Stimulated activated naive CD8-positive, alpha-beta T cell treated with anti-CD3 and anti-CD28 coated beads, Interleukin-15, amount 100 ng/mL, for 72 hours (primary cell): ENCODE results near the gene FNTB.

Source experiments
- ATAC-seq: fragments of 150-1000 bp; cut with Tn5 transposase; 2 replicates; pipeline ENCODE4 v1.10.0; 2021; ENCODE audit warnings: mild to moderate bottlenecking, moderate library complexity
- DNase-seq, 2 donors: peaks; one replicate each; pipeline ENCODE4 v3.0.0; 2021 to 2022
- H3K27ac Mint-ChIP-seq, 2 donors: one replicate each; pipeline ENCODE4 v1.8.0; 2022; ENCODE audit warnings: mild to moderate bottlenecking in 2 of 2, mixed read lengths in 2 of 2, moderate library complexity in 2 of 2
- H3K27me3 Mint-ChIP-seq: one replicate; pipeline ENCODE4 v1.8.0; 2022; ENCODE audit warnings: mixed read lengths
- H3K4me1 Mint-ChIP-seq: one replicate; pipeline ENCODE4 v1.8.0; 2022; ENCODE audit warnings: mild to moderate bottlenecking, mixed read lengths
- H3K4me3 Mint-ChIP-seq, 2 donors: one replicate each; pipeline ENCODE4 v1.8.0; 2022; ENCODE audit warnings: mild to moderate bottlenecking in 2 of 2, mixed read lengths in 2 of 2, moderate library complexity in 1 of 2
- H3K9me3 Mint-ChIP-seq, 2 donors: one replicate each; pipeline ENCODE4 v1.8.0; 2022; ENCODE audit warnings: mixed read lengths in 2 of 2

Gene FNTB

GRCh38 chr14:64966976-64967375 is 19.7 kb upstream of the FNTB start:
- H3K4me1 Mint-ChIP-seq, result peaks cover 38% of the 10 kb centered on the region
- H3K27ac Mint-ChIP-seq, result peak overlapping the region in 1 of 2 donors; percentile 72
- no peak overlapping the region for H3K4me3 Mint-ChIP-seq
- DNase-seq (no peak), ATAC-seq (no peak)
- peaks cover 15% of the 10 kb centered on the region for H3K27me3 Mint-ChIP-seq
- no peaks in the 10 kb centered on the region for H3K9me3 Mint-ChIP-seq

GRCh38 chr14:64968167-64968566 is 18.5 kb upstream of the FNTB start:
- ATAC-seq (no peak), DNase-seq (no peak)
- H3K9me3 Mint-ChIP-seq, result no peaks in the 10 kb centered on the region
- no peak overlapping the region for H3K27ac Mint-ChIP-seq
- H3K27me3 Mint-ChIP-seq, result peaks cover 15% of the 10 kb centered on the region
- H3K4me1 Mint-ChIP-seq, result peaks cover 44% of the 10 kb centered on the region
- no peak overlapping the region for H3K4me3 Mint-ChIP-seq

DNA sequence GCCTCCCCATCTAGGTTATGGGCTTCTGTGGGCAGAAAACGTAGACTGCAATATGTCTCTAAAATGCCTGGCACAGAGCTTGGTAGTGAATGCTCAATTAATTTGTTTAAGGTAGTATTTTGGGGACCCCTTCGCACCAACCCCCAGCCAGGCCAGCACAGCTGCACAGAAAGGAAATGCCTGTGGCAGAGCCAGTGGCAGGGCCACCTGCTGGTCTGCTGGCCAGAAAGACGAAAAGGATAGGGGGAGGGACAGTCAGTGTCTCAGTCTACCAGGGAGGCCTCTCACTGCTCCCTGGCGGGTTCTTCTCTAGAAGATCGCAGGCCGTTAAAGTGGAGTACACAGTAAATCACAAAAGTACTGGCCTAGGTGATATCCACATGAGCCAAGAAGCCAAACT is 18.0 kb upstream of the FNTB start:
- H3K9me3 Mint-ChIP-seq, result no peaks in the 10 kb centered on the region
- peaks cover 44% of the 10 kb centered on the region for H3K4me1 Mint-ChIP-seq
- DNase-seq (no peak), ATAC-seq (no peak)
- H3K4me3 Mint-ChIP-seq, result no peak overlapping the region
- peaks cover 15% of the 10 kb centered on the region for H3K27me3 Mint-ChIP-seq
- no peak overlapping the region for H3K27ac Mint-ChIP-seq

- Mint-ChIP-seq H3K27me3 (peaks cover 15% of the 10 kb centered on the region), H3K9me3 (no peaks in the 10 kb centered on the region), H3K27ac (peak overlapping the region in 1 of 2 donors; percentile 49), H3K4me3 (no peak overlapping the region), H3K4me1 (peaks cover 44% of the 10 kb centered on the region)
- DNase-seq (no peak), ATAC-seq (no peak)
These were observed 16.7 kb upstream of the FNTB start for GRCh38 chr14:64970041-64970440.

GRCh38 chr14:64970776-64971477 is 15.8 kb upstream of the FNTB start:
- peak overlapping the region in 1 of 2 donors; percentile 40 for H3K27ac Mint-ChIP-seq
- H3K4me1 Mint-ChIP-seq, result peaks cover 44% of the 10 kb centered on the region
- H3K9me3 Mint-ChIP-seq, result no peaks in the 10 kb centered on the region
- ATAC-seq, result no peak
- peaks cover 15% of the 10 kb centered on the region for H3K27me3 Mint-ChIP-seq
- peak overlapping the region; percentile 52 to 67 for H3K4me3 Mint-ChIP-seq
- DNase-seq, result no peak

GRCh38 chr14:64971491-64971942 is 15.2 kb upstream of the FNTB start:
- ATAC-seq (peak; percentile 15), DNase-seq (no peak)
- H3K4me3 Mint-ChIP-seq, result peak overlapping the region; percentile 52 to 67
- peaks cover 15% of the 10 kb centered on the region for H3K27me3 Mint-ChIP-seq
- no peaks in the 10 kb centered on the region for H3K9me3 Mint-ChIP-seq
- H3K4me1 Mint-ChIP-seq, result peaks cover 43% of the 10 kb centered on the region
- H3K27ac Mint-ChIP-seq, result peak overlapping the region in 1 of 2 donors; percentile 40

DNA sequence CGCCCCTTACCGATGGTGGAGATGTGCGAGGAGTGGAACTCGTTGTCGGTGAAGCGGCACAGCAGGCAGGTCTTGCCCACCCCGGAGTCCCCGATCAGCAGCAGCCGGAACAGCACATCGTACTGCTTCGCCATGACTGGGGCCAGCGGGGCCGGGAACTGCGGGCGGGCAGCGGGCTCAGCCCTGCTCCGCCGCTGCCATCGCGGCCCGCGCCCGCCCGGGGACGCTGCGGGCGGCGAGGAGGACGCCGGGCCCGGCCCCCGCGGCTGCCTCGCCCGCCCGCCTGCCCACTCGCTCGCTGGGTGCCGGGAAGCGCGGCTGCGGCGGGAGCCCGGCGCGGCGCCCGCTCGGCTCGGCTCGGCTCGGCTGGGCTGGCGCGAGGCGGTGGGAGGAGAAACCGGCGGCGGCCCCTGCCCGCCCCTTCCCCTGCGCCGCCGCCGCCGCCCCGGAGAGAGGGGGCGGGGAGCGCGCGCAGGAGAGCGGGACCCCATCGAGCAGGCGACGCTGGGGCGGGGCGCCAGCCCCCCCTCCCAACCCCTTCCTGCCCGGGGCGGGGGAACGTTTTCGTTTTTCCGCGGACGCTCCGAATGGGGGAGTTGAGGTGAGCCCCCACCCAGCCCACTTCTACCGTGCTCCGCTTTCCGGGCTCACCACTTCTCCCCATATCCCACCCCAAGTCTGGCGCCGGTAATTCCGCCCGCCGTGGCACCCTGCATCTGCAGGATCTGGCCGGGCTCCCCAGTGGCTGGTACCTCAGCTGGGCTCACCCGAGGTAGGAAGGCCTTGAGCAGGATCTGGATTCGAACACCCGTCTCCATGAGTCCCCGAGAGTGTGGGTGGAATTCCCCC is 14.5 kb upstream of the FNTB start, which contains the start of gene RAB15:
RAB15 (minus strand) TSS at position 394 of the 849 bp plus-strand sequence; CDS start at position 134, 260 bp downstream.
- DNase-seq (peak; percentile 35 to 48), ATAC-seq (peak; percentile 78)
- Mint-ChIP-seq H3K4me3 (peak within 1 kb of the TSS; percentile 83 to 92), H3K27ac (peak within 1 kb of the TSS; percentile 90 to 96), H3K4me1 (peaks cover 37% of the 10 kb centered on the region), H3K9me3 (no peaks in the 10 kb centered on the region), H3K27me3 (peaks cover 15% of the 10 kb centered on the region)

DNA sequence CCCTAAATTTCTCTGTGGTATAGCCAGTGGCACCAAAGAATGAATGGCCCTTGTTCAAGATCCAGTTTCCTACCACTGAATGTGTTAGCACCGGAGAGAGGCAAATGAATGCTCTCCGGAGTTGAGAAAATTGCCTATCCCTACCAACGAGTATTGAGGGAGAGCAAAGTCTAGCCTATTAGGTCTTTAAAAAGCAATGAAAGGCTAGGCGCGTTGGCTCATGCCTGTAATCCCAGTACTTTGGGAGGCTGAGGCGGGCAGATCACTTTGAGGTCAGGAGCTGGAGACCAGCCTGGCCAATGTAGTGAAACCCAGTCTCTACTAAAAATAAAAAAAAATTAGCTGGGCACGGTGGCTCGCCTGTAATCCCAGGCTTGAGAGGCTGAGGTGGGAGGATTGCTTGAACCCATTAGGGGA is 13.7 kb upstream of the FNTB start:
- peaks cover 15% of the 10 kb centered on the region for H3K27me3 Mint-ChIP-seq
- peak overlapping the region; percentile 83 to 92 for H3K4me3 Mint-ChIP-seq
- no peak for DNase-seq
- H3K9me3 Mint-ChIP-seq, result no peaks in the 10 kb centered on the region
- no peak for ATAC-seq
- H3K4me1 Mint-ChIP-seq, result peaks cover 29% of the 10 kb centered on the region
- no peak overlapping the region for H3K27ac Mint-ChIP-seq

- H3K4me3 Mint-ChIP-seq, result no peak overlapping the region
- no peaks in the 10 kb centered on the region for H3K9me3 Mint-ChIP-seq
- peaks cover 21% of the 10 kb centered on the region for H3K4me1 Mint-ChIP-seq
- DNase-seq (no peak), ATAC-seq (no peak)
- no peak overlapping the region for H3K27ac Mint-ChIP-seq
- peaks cover 15% of the 10 kb centered on the region for H3K27me3 Mint-ChIP-seq
These were observed 12.9 kb upstream of the FNTB start for GRCh38 chr14:64973826-64974225.

DNA sequence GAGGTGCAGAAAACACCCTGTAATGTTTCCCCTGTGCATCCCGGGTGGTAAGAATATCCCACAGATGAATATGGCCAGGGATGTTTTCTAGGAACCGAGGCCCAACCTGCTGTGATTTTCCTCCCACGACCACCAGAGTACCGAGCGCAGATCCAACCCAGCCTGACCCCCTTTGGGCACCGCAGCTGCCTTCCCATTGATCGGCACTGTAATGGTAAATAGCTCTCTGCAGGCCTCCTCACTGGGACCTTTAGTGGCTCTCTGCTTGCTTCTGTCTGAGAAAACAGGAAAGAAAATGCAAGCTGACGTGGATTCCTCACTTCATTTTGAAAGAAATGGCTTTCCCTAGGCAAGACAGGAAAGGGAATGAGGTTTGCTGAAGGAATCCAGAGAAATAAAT is 12.1 kb upstream of the FNTB start:
- DNase-seq (no peak), ATAC-seq (no peak)
- Mint-ChIP-seq H3K4me3 (no peak overlapping the region), H3K27ac (no peak overlapping the region), H3K4me1 (peaks cover 21% of the 10 kb centered on the region), H3K9me3 (no peaks in the 10 kb centered on the region), H3K27me3 (peaks cover 15% of the 10 kb centered on the region)

GRCh38 chr14:64979336-64980074 is 7.2 kb upstream of the FNTB start:
- H3K9me3 Mint-ChIP-seq, result no peaks in the 10 kb centered on the region
- no peaks in the 10 kb centered on the region for H3K27me3 Mint-ChIP-seq
- DNase-seq (no peak), ATAC-seq (no peak)
- H3K4me1 Mint-ChIP-seq, result peaks cover 6% of the 10 kb centered on the region
- H3K4me3 Mint-ChIP-seq, result no peak overlapping the region
- H3K27ac Mint-ChIP-seq, result no peak overlapping the region

GRCh38 chr14:64983439-64984310 is 3.0 kb upstream of the FNTB start:
- H3K27me3 Mint-ChIP-seq, result no peaks in the 10 kb centered on the region
- peak overlapping the region in 1 of 2 donors; percentile 55 for H3K27ac Mint-ChIP-seq
- peaks cover 18% of the 10 kb centered on the region for H3K4me1 Mint-ChIP-seq
- no peaks in the 10 kb centered on the region for H3K9me3 Mint-ChIP-seq
- DNase-seq, result peak; percentile 25 to 28
- ATAC-seq, result no peak
- peak overlapping the region; percentile 73 to 74 for H3K4me3 Mint-ChIP-seq

DNA sequence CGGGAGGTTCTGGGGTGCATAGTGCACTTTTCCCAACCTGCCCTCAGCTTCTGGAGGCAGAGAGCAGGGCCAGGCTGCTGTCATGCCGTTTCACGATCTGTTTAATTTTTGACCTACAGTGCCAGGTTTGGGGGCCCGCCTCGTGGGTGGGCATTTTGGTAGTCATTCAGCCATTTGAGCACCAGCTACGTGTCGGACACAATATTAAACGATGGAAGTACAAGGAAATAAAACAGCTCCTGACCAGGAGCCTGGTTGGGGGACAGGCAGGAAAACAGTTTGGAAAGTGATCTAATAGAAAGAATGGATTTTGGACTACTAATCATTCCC is 708 bp downstream of the FNTB start:
- Mint-ChIP-seq H3K27me3 (no peaks in the 10 kb centered on the region), H3K27ac (peak overlapping the region in 1 of 2 donors; percentile 89), H3K4me3 (peak overlapping the region; percentile 88 to 91), H3K9me3 (no peaks in the 10 kb centered on the region), H3K4me1 (peaks cover 52% of the 10 kb centered on the region)
- DNase-seq (no peak), ATAC-seq (no peak)

GRCh38 chr14:64990296-64990695 is 3.6 kb downstream of the FNTB start:
- no peak for DNase-seq
- no peaks in the 10 kb centered on the region for H3K27me3 Mint-ChIP-seq
- peaks cover 48% of the 10 kb centered on the region for H3K4me1 Mint-ChIP-seq
- H3K9me3 Mint-ChIP-seq, result no peaks in the 10 kb centered on the region
- H3K4me3 Mint-ChIP-seq, result peak overlapping the region; percentile 44 to 55
- ATAC-seq, result no peak
- peak overlapping the region in 1 of 2 donors; percentile 31 for H3K27ac Mint-ChIP-seq

DNA sequence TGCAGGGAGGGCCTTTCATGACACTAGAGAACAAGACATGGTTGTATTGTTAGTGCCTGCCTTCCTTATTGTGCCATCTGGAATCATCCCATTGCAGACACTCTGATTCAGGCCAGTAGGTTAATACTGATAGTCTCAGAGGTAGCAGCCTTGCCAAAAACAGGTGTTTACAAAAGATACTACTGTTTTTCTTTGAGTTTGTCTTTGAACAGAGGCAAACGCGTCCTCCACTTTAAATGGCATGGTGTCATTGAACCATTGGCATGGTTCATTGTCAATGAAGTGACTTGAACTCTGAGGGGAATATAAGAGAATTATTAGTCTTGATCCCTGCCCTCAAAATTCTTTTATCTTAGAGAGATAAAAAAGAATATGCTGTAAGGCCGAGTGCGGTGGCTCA is 4.2 kb downstream of the FNTB start:
- H3K9me3 Mint-ChIP-seq, result no peaks in the 10 kb centered on the region
- H3K27ac Mint-ChIP-seq, result peak overlapping the region in 1 of 2 donors; percentile 31
- H3K27me3 Mint-ChIP-seq, result no peaks in the 10 kb centered on the region
- H3K4me3 Mint-ChIP-seq, result no peak overlapping the region
- no peak for DNase-seq
- H3K4me1 Mint-ChIP-seq, result peaks cover 47% of the 10 kb centered on the region
- ATAC-seq, result no peak
